ENCODE data around the gene CTU2. TPM values are rescaled to one million over a fixed set of nuclear protein-coding genes. Genes with fewer than 3 reads are reported as not detected.

The CTU2 gene
- total RNA-seq, 1 experiment from 2014 or later = 24.8 TPM

GRCh38 chr16:88762941-88763340 lies 56.6 kb downstream of the CTU2 start:
- DNase-seq (ENCODE audit: low read depth, low spot score) = no peak
- CTCF ChIA-PET = interaction anchor here (0.7 kb wide), 1 partner anchor 17 kb away, joined by 3 read pairs; no protein-coding TSS in a partner anchor
- Histone ChIP-seq H3K36me3 (ENCODE audit: control insufficient read depth, insufficient read depth, low read length) (no peaks in the 10 kb centered on the region), H3K27ac (ENCODE audit: low read length) (peak overlapping the region; percentile 66), H3K9me3 (ENCODE audit: control insufficient read depth, insufficient read depth, low read depth, low read length) (no peaks in the 10 kb centered on the region), H3K27me3 (ENCODE audit: control insufficient read depth, insufficient read depth, low read length) (no peaks in the 10 kb centered on the region), H3K4me1 (ENCODE audit: control insufficient read depth, insufficient read depth, low read length) (peaks cover 84% of the 10 kb centered on the region), H3K4me3 (ENCODE audit: low read depth in 2 of 2, low read length in 2 of 2) (no peak overlapping the region)
- intact Hi-C loops (cut with micrococcal nuclease; ENCODE audit: unreplicated experiment) = no loop called here
- TF ChIP-seq CTCF (IDR thresholded peaks at IDR 0.05) (no peak), SIN3A (IDR thresholded peaks at IDR 0.05; ENCODE audit: borderline replicate concordance, insufficient read depth, low read depth, low read length) (no peak), POLR2AphosphoS5 (IDR thresholded peaks at IDR 0.05; ENCODE audit: low read depth, low read length) (no peak), TCF7L2 (IDR thresholded peaks at IDR 0.05; ENCODE audit: low read depth, low read length) (no peak), REST (IDR thresholded peaks at IDR 0.05; ENCODE audit: insufficient read depth in 1 of 2, low read depth in 2 of 2, low read length in 1 of 2) (no peak)
- ATAC-seq = no peak
- in situ Hi-C loops (cut with HindIII; ENCODE audit: low pct_unique_long_range_greater_than_20kb, low sequenced_read_pairs) = no loop called here
- POLR2A ChIA-PET = no interaction called here
- no TSS peak for BruUV-seq (replicated peaks)

- no peaks in the 10 kb centered on the region for H3K27me3 ChIP-seq (ENCODE audit: control insufficient read depth, insufficient read depth, low read length)
- no peak for DNase-seq (ENCODE audit: low read depth, low spot score)
- H3K4me3 ChIP-seq (ENCODE audit: low read depth in 2 of 2, low read length in 2 of 2) = no peak overlapping the region
- in situ Hi-C loops (cut with HindIII; ENCODE audit: low pct_unique_long_range_greater_than_20kb, low sequenced_read_pairs) (no loop called here), intact Hi-C loops (cut with micrococcal nuclease; ENCODE audit: unreplicated experiment) (no loop called here)
- POLR2A ChIA-PET = no interaction called here
- no peaks in the 10 kb centered on the region for H3K9me3 ChIP-seq (ENCODE audit: control insufficient read depth, insufficient read depth, low read depth, low read length)
- no peaks in the 10 kb centered on the region for H3K36me3 ChIP-seq (ENCODE audit: control insufficient read depth, insufficient read depth, low read length)
- H3K4me1 ChIP-seq (ENCODE audit: control insufficient read depth, insufficient read depth, low read length) = peaks cover 84% of the 10 kb centered on the region
- peak overlapping the region; percentile 66 for H3K27ac ChIP-seq (ENCODE audit: low read length)
- ATAC-seq = peak; percentile 12; the same call in 1 of the 2 replicates
- BruUV-seq (replicated peaks) = no TSS peak
- CTCF ChIA-PET = no interaction called here
- TF ChIP-seq TCF7L2 (IDR thresholded peaks at IDR 0.05; ENCODE audit: low read depth, low read length) (no peak), REST (IDR thresholded peaks at IDR 0.05; ENCODE audit: insufficient read depth in 1 of 2, low read depth in 2 of 2, low read length in 1 of 2) (no peak), SIN3A (IDR thresholded peaks at IDR 0.05; ENCODE audit: borderline replicate concordance, insufficient read depth, low read depth, low read length) (no peak), CTCF (IDR thresholded peaks at IDR 0.05) (no peak), POLR2AphosphoS5 (IDR thresholded peaks at IDR 0.05; ENCODE audit: low read depth, low read length) (no peak)
These were observed 57.3 kb downstream of the CTU2 start for GRCh38 chr16:88763502-88764053.
